NOMO-1 (cell line): Measurements from ENCODE around the gene CYSTM1.
A peak's percentile ranks its signal among the peaks of the same experiment; 100 is the strongest.
"Not testable (repeated sequence)": the region's sequence is repeated elsewhere in the genome, so short reads cannot be mapped to it uniquely, and the experiment has no call there.

ENCODE experiments used
- DNase-seq, 2 experiments: peaks; one replicate each; lab custom pipeline; 2025; ENCODE audit not compliant: unreplicated experiment in 2 of 2; lab: John Stamatoyannopoulos, UW

Gene CYSTM1

GRCh38 chr5:140175367-140176030 is 511 bp downstream of the CYSTM1 start:
- DNase-seq = peak; percentile 80 to 82

- no peak for DNase-seq
Observed at GRCh38 chr5:140176031-140176387, 1.0 kb downstream of the CYSTM1 start.

GRCh38 chr5:140178086-140178410 is 3.1 kb downstream of the CYSTM1 start:
- DNase-seq = no peak

- no peak for DNase-seq
Observed at GRCh38 chr5:140178482-140179116, 3.6 kb downstream of the CYSTM1 start.

DNA sequence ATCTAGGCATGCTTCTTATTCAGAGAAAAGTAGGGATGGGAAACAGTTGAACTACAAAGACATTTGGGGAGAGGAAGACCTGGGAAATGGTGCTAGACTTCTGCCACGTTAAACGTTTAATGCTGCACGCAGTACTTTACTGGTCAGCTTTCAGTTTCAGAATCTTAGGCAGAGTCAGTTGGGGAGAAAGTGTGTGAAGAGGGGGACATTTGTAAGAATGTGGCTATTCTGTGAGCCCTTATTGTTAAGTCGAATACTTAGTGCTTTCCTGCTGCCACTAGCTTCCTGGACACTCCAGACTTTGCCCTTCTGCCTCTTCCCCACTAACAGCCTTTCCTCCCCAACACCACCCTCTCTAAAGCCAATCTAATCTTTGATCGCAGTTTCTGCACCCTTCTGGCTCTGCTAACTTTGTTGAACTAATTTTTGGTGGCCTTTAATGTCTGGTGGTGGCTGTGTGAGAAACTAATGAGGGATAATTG is 6.1 kb downstream of the CYSTM1 start:
- DNase-seq = no peak

DNA sequence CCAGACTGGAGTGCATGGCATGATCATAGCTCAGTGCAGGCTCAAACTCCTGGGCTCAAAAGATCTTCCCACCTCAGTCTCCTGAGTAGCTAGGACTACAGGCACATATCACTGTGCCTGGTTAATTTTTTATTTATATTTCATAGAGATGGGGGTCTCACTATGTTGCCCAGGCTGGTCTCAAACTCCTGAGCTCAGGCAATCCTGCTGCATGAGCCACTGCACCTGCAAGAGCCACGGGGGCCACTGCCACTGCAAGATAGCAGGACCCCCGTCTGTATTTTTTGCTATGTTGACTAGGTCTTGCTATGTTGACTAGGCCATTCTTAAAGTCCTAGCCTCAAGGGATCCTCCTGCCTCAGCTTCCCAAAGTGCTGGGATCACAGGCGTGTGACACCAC is 6.5 kb downstream of the CYSTM1 start:
- no peak for DNase-seq

DNA sequence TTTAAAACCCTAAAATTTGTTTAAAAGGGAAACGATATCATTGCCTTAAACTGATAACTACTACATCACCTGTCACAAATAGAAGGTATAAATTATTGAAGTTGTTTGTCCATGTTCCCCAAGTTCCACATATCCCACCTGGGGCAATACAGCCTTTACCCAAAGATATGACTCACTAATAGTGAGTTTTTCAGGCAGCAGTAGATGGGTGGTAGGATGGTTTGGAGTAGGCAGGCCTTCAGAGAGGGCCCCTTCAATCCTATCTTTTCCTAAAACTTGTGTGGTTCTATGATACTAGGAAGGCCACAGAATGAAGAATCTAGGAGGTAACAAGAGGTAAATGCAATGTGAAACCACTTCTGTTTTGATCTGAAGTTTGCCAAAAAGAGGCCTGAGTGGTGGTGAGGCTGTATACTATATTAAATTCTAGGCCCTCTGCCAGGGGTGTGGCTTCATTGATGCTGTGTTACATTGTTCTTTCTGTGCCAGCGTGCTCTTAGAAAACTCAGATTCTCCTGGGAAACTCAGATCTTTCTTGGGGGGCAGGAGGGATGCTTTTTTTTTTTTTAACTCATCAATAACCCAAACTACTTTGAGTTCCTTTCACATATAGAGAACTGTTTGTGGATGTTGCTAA is 7.2 kb downstream of the CYSTM1 start:
- DNase-seq = no peak

DNA sequence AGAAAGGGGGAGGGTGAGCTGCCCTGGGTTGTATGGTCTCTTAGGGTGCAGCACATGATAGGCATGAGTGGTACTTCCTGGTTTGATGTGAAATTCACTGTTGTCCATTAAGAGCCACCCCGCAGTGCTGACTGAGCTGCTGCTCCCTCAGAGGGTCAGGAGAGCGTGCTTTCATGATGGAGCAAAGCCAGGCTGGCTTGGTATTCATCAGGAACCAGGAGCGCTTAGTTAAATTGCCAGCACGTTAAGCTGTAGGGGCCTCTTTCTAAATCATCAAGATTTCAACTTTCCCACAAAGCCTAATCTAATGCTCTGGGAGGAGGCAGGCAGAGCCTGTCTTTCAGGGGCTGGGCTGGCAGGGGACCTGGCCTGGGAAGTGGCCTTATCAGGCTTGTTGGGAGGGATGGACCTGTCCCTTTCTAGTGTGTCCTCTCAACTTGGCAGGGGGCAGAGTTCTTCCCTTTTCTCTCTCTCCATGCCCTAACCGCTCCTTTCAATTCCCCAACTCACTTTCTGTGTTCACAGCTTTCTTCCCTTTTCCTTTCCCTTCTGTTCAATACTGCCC is 7.9 kb downstream of the CYSTM1 start:
- peak; percentile 17 to 47 for DNase-seq

- DNase-seq = no peak
Observed at GRCh38 chr5:140185409-140185808, 10.4 kb downstream of the CYSTM1 start.

GRCh38 chr5:140186267-140186671 is 11.3 kb downstream of the CYSTM1 start:
- peak in 1 of 2 experiments; percentile 54 for DNase-seq

DNA sequence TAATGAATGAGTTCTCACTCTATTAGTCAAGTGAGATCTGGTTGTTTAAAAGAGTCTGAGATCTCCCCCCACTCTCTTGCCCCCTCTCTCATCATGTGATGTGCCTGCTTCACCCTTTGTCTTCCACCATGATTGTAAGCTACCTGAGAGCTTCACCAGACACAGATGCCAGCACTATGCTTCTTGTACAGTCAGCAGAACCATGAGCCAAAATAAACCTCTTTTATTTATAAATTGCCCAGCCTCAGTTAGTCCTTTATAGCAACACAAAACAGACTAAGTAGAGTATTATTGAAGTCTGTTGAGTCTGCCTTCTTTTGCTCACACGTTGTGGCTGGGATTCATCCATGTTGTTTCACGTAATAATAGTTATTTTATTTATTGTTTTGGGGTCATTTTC is 14.3 kb downstream of the CYSTM1 start:
- no peak for DNase-seq

GRCh38 chr5:140189977-140190871 is 15.2 kb downstream of the CYSTM1 start:
- DNase-seq = no peak

DNA sequence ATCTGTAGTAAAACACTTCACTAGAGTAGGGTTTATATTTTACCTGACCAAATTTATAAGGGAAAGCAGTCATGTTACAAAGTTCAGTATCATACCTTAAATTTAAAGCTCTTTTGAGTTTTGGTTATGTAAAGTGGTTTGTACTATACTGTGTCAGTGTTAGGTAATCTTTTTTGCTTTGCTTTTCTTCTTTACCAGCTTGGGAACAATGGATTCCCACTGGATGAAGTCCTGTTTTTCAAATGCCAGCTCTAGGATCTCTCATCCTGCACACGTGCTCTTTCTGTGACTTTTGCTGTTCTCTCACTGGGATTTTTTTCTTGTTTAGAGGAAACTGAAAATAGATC is 15.9 kb downstream of the CYSTM1 start:
- no peak for DNase-seq

DNA sequence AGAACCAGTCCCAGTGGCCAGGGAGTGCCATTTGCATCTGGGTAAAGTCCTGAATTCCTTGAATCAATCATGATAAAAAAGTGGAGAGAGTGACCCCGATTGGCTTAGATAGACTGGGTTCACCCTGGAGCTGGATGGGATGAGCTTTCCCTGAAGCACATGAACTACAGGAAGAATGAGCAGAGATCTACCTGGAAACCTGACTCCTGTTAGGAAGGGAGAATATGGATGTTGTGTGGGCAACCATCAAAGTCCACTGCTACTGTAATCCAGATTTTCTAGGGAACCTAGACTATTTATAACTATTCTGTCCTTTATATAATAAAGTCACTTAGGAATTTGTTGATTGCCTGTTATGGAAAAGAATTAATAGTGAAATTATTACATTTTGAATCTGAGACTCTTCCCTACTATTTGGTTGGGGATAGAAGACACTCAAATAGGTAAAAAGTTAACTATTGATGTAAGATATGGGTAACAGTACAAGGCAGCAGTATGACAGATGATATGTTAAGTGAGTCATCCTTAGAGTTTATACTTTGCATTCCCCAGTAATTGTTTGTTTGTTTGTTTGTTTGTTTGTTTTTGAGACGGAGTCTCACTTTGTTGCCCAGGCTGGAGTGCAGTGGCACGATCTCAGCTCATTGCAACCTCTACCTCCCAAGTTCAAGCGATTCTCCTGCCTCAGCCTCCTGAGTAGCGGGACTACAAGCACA is 17.9 kb downstream of the CYSTM1 start:
- DNase-seq = no peak

GRCh38 chr5:140194662-140195061 is 19.7 kb downstream of the CYSTM1 start:
- DNase-seq = no peak

GRCh38 chr5:140196115-140196814 is 21.3 kb downstream of the CYSTM1 start:
- DNase-seq = peak; percentile 43 to 77

- DNase-seq = no peak
Observed at GRCh38 chr5:140197023-140197422, 22.0 kb downstream of the CYSTM1 start.

GRCh38 chr5:140198915-140199314 is 23.9 kb downstream of the CYSTM1 start:
- DNase-seq = not testable (repeated sequence)

GRCh38 chr5:140202078-140202477 is 27.1 kb downstream of the CYSTM1 start:
- DNase-seq = no peak

- no peak for DNase-seq
Observed at GRCh38 chr5:140202610-140203009, 27.6 kb downstream of the CYSTM1 start.
